SK-N-SH treated with all-trans-retinoic acid at 6 μM for 48 hours (cell line): ENCODE results near the gene RHO.

ENCODE experiments used
- ARNTL ChIP-seq: fragments of 450-650 bp; formaldehyde crosslinking; IDR thresholded peaks from 2 replicates; pipeline ENCODE4 v1.5.0; 2020; ENCODE audit warnings: low read depth, mild to moderate bottlenecking, moderate library complexity, borderline replicate concordance
- BACH2 ChIP-seq: fragments of 250-450 bp; sonication (Bioruptor Pico); IDR thresholded peaks from 2 replicates; pipeline ENCODE4 v1.9.0; 2021; ENCODE audit warnings: mild to moderate bottlenecking, borderline replicate concordance
- ESRRG ChIP-seq: fragments of 250-450 bp; sonication (Bioruptor Pico); IDR thresholded peaks from 2 replicates; pipeline ENCODE4 v1.6.1; 2021; ENCODE audit warnings: mild to moderate bottlenecking
- GLIS3 ChIP-seq: fragments of 250-450 bp; sonication (Bioruptor Pico); IDR thresholded peaks from 2 replicates; pipeline ENCODE4 v1.5.0; 2020; ENCODE audit warnings: mild to moderate bottlenecking, moderate library complexity
- ISL1 ChIP-seq: fragments of 250-450 bp; sonication (Bioruptor Pico); IDR thresholded peaks from 2 replicates; pipeline ENCODE4 v2.1.2; 2022; ENCODE audit warnings: mild to moderate bottlenecking, moderate library complexity
- RARB ChIP-seq: fragments of 250-450 bp; sonication (Bioruptor Pico); IDR thresholded peaks from 2 replicates; pipeline ENCODE4 v1.8.0; 2021; ENCODE audit warnings: mild to moderate bottlenecking, moderate library complexity
- SNAI2 ChIP-seq: fragments of 250-450 bp; sonication (Bioruptor Pico); IDR thresholded peaks from 2 replicates; pipeline ENCODE4 v1.5.0; 2020; ENCODE audit warnings: mild to moderate bottlenecking, moderate library complexity
- ZC3H10 ChIP-seq: fragments of 250-450 bp; sonication (Bioruptor Pico); IDR thresholded peaks from 2 replicates; pipeline ENCODE4 v1.5.1; 2021; ENCODE audit warnings: mild to moderate bottlenecking, moderate library complexity
- ZFP3 ChIP-seq: fragments of 250-450 bp; sonication (Bioruptor Pico); IDR thresholded peaks from 2 replicates; pipeline ENCODE4 v1.5.0; 2020; ENCODE audit warnings: mild to moderate bottlenecking, moderate library complexity
- ZFP30 ChIP-seq: fragments of 450-650 bp; formaldehyde crosslinking; IDR thresholded peaks from 2 replicates; pipeline ENCODE4 v1.5.0; 2022; ENCODE audit warnings: mild to moderate bottlenecking, moderate library complexity
- ZNF565 ChIP-seq: fragments of 450-650 bp; formaldehyde crosslinking; conservative IDR thresholded peaks from 2 replicates; pipeline ENCODE4 v1.5.0; 2020; ENCODE audit warnings: low read depth, mild to moderate bottlenecking, moderate library complexity
- TF ChIP-seq, protein P1 (sequence below): fragments of 250-450 bp; sonication (Bioruptor Pico); IDR thresholded peaks from 2 replicates; pipeline ENCODE4 v1.8.0; 2020; ENCODE audit warnings: mild to moderate bottlenecking, moderate library complexity, borderline replicate concordance
- TF ChIP-seq, protein P2 (sequence below): fragments of 250-450 bp; sonication (Bioruptor Pico); IDR thresholded peaks from 2 replicates; pipeline ENCODE4 v1.8.0; 2021; ENCODE audit warnings: low read depth, mild to moderate bottlenecking, moderate library complexity, borderline replicate concordance

DNA sequence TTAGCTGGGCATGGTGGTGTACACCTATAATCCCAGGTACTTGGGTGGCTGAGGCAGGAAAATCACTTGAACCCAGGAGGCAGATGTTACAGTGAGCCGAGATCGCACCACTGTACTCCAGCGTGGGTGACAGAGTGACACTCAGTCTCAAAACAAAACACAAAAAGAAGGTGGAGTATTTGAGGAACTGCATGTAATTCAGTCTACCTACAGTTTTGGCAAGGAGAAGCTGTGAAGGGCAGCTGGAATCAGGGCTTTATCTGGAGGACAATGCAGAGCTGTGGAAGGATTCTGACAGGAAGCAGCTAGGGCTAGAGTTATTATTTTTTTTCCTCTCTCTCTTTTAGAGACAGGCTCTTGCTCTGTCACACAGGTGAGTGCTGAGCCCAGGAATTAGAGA, 21.4 kb downstream of the RHO start:
- no peak for TF ChIP-seq ESRRG (CRISPR knock-in tag)
- no peak for TF ChIP-seq ZFP30 (CRISPR knock-in tag)
- TF ChIP-seq ZNF565 (CRISPR knock-in tag), result no peak
- TF ChIP-seq RARB, result no peak
- TF ChIP-seq, protein P1, sequence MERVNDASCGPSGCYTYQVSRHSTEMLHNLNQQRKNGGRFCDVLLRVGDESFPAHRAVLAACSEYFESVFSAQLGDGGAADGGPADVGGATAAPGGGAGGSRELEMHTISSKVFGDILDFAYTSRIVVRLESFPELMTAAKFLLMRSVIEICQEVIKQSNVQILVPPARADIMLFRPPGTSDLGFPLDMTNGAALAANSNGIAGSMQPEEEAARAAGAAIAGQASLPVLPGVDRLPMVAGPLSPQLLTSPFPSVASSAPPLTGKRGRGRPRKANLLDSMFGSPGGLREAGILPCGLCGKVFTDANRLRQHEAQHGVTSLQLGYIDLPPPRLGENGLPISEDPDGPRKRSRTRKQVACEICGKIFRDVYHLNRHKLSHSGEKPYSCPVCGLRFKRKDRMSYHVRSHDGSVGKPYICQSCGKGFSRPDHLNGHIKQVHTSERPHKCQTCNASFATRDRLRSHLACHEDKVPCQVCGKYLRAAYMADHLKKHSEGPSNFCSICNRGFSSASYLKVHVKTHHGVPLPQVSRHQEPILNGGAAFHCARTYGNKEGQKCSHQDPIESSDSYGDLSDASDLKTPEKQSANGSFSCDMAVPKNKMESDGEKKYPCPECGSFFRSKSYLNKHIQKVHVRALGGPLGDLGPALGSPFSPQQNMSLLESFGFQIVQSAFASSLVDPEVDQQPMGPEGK (CRISPR knock-in tag), result no peak
- no peak for TF ChIP-seq ZC3H10
- no peak for TF ChIP-seq ZFP3 (CRISPR knock-in tag)
- TF ChIP-seq, protein P2, sequence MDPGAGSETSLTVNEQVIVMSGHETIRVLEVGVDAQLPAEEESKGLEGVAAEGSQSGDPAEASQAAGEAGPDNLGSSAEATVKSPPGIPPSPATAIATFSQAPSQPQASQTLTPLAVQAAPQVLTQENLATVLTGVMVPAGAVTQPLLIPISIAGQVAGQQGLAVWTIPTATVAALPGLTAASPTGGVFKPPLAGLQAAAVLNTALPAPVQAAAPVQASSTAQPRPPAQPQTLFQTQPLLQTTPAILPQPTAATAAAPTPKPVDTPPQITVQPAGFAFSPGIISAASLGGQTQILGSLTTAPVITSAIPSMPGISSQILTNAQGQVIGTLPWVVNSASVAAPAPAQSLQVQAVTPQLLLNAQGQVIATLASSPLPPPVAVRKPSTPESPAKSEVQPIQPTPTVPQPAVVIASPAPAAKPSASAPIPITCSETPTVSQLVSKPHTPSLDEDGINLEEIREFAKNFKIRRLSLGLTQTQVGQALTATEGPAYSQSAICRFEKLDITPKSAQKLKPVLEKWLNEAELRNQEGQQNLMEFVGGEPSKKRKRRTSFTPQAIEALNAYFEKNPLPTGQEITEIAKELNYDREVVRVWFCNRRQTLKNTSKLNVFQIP (CRISPR knock-in tag), result no peak
- no peak for TF ChIP-seq ARNTL (CRISPR knock-in tag)
- TF ChIP-seq SNAI2 (CRISPR knock-in tag), result no peak
- no peak for TF ChIP-seq ISL1
- no peak for TF ChIP-seq BACH2 (CRISPR knock-in tag)
- no peak for TF ChIP-seq GLIS3
